Kidney epithelial cell (primary cell): ENCODE measurements around the gene BFAR. TPM values are rescaled to one million over a fixed set of nuclear protein-coding genes. Genes with fewer than 3 reads are reported as not detected.
A peak's percentile ranks its signal among the peaks of the same experiment; 100 is the strongest.
"Not testable (repeated sequence)": the region's sequence is repeated elsewhere in the genome, so short reads cannot be mapped to it uniquely, and the experiment has no call there.

Experiments
- DNase-seq: peaks from one replicate; pipeline ENCODE4 v3.0.0-alpha.2; 2010; ENCODE audit warnings: low read depth
- H3K27me3 ChIP-seq: 2 replicates; pipeline ENCODE4 v1.6.0; 2011; ENCODE audit warnings: low read length; ENCODE audit not compliant: control insufficient read depth, insufficient read depth
- H3K36me3 ChIP-seq: 2 replicates; pipeline ENCODE4 v1.5.1; 2011; ENCODE audit warnings: low read length; ENCODE audit not compliant: control insufficient read depth, insufficient read depth
- H3K4me3 ChIP-seq: 2 replicates; pipeline ENCODE4 v1.5.1; 2011; ENCODE audit warnings: low read depth, mild to moderate bottlenecking, control low read depth, low read length
- total RNA-seq: library from RNA; depleted of rRNA; stranded (reverse); fragments of >200 nt; gene quantifications from 2 replicates; pipeline ENCODE4 v1.2.3, GENCODE V29; 2015
- TF ChIP-seq, protein P1 (sequence below): IDR thresholded peaks from 2 replicates; pipeline ENCODE4 v1.5.1; 2011; ENCODE audit warnings: mild to moderate bottlenecking, moderate library complexity, low read length, control low read depth, inconsistent platforms; ENCODE audit not compliant: insufficient read depth, poor library complexity, severe bottlenecking

The BFAR gene
- total RNA-seq, 1 donor from 2014 or later, result 102 TPM

GRCh38 chr16:14629919-14630619 lies 2.7 kb upstream of the BFAR start, which contains the start of gene PARN:
PARN (minus strand) TSS chr16:14630260; CDS start chr16:14630125, 135 bp downstream.
- Histone ChIP-seq H3K27me3 (no peaks in the 10 kb centered on the region), H3K4me3 (peak within 1 kb of the TSS; percentile 87), H3K36me3 (no peaks in the 10 kb centered on the region)
- TF ChIP-seq, protein P1, sequence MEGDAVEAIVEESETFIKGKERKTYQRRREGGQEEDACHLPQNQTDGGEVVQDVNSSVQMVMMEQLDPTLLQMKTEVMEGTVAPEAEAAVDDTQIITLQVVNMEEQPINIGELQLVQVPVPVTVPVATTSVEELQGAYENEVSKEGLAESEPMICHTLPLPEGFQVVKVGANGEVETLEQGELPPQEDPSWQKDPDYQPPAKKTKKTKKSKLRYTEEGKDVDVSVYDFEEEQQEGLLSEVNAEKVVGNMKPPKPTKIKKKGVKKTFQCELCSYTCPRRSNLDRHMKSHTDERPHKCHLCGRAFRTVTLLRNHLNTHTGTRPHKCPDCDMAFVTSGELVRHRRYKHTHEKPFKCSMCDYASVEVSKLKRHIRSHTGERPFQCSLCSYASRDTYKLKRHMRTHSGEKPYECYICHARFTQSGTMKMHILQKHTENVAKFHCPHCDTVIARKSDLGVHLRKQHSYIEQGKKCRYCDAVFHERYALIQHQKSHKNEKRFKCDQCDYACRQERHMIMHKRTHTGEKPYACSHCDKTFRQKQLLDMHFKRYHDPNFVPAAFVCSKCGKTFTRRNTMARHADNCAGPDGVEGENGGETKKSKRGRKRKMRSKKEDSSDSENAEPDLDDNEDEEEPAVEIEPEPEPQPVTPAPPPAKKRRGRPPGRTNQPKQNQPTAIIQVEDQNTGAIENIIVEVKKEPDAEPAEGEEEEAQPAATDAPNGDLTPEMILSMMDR, result no peak
- peak; percentile 86 for DNase-seq

DNA sequence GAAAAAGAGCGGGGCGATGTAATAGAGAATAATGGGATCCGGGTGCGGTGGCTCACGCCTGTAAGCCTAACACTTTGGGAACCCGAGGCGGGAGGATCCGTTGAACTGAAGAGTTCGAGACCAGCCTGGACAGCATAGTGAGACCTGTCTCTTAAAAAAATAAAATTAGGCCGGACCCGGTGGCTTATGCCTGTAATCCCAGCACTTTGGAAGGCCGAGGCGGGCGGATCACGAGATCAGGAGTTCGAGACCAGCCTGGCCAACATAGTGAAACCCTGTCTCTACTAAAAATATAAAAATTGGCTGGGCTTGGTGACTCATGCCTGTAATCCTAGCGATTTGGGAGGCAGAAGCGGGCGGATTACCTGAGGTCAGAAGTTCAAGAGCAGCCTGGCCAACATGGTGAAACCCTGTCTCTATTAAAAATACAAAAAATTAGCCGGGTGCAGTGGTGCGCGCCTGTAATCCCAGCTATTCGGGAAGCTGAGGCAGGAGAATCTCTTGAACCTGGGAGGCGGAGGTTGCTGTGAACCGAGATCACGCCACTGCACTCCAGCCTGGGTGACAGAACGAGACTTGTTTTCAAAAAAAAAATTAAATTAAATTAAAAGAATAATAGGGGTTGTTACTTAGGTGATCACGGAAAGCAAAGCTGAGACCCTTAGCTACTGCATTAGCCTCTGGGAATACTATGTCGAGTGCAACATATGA lies 2.0 kb upstream of the BFAR start:
- H3K27me3 ChIP-seq, H3K4me3 ChIP-seq: not testable (repeated sequence)

GRCh38 chr16:14634389-14634725 lies 1.6 kb downstream of the BFAR start:
- no peaks in the 10 kb centered on the region for H3K27me3 ChIP-seq
- TF ChIP-seq, protein P1, result no peak
- peak overlapping the region; percentile 97 for H3K4me3 ChIP-seq
- DNase-seq, result no peak
- H3K36me3 ChIP-seq, result no peaks in the 10 kb centered on the region

More for the DNA sequence above, 2.0 kb upstream of the BFAR start:
- not testable (repeated sequence) for H3K36me3 ChIP-seq, DNase-seq

GRCh38 chr16:14635395-14636165 lies 2.8 kb downstream of the BFAR start:
- no peak for DNase-seq
- no peaks in the 10 kb centered on the region for H3K27me3 ChIP-seq
- H3K36me3 ChIP-seq, result no peaks in the 10 kb centered on the region
- TF ChIP-seq, protein P1, result no peak
- H3K4me3 ChIP-seq, result no peak overlapping the region

- H3K4me3 ChIP-seq, H3K36me3 ChIP-seq, H3K27me3 ChIP-seq: not testable (repeated sequence)
- DNase-seq, result peak; percentile 7
Measured at GRCh38 chr16:14636179-14636950, 3.6 kb downstream of the BFAR start.

- H3K36me3 ChIP-seq, result not testable (repeated sequence)
Measured at GRCh38 chr16:14636951-14637240, 4.1 kb downstream of the BFAR start.

GRCh38 chr16:14640538-14640937 lies 7.8 kb downstream of the BFAR start:
- no peak for DNase-seq
- H3K36me3 ChIP-seq, result no peaks in the 10 kb centered on the region
- no peaks in the 10 kb centered on the region for H3K27me3 ChIP-seq

More at GRCh38 chr16:14636951-14637240, 4.1 kb downstream of the BFAR start:
- not testable (repeated sequence) for DNase-seq, H3K4me3 ChIP-seq, H3K27me3 ChIP-seq

More at GRCh38 chr16:14640538-14640937, 7.8 kb downstream of the BFAR start:
- TF ChIP-seq, protein P1, result no peak
- H3K4me3 ChIP-seq, result no peak overlapping the region
